Stomach (tissue), 4 donors: ENCODE results near the gene INF2.

ENCODE experiments used
- POLR2A ChIP-seq, 4 donors: fragments of 450-650 bp; IDR thresholded peaks; one replicate each; pipeline ENCODE4 v1.6.1; 2016; ENCODE audit warnings: antibody characterized with exemption in 4 of 4, control low read depth in 2 of 4, mild to moderate bottlenecking in 1 of 4, moderate library complexity in 1 of 4
- TF ChIP-seq, protein P1 (sequence below), 7 experiments: fragments of 450-650 bp in 4 of 7; fragments of 200-600 bp in 3 of 7; sonication (generic) in 3 of 7; IDR thresholded peaks; one replicate each; pipeline ENCODE4 v1.5.1; 2016 to 2019; ENCODE audit warnings: antibody characterized with exemption in 7 of 7, control low read depth in 2 of 7, mild to moderate bottlenecking in 1 of 7

- TF ChIP-seq, protein P1, sequence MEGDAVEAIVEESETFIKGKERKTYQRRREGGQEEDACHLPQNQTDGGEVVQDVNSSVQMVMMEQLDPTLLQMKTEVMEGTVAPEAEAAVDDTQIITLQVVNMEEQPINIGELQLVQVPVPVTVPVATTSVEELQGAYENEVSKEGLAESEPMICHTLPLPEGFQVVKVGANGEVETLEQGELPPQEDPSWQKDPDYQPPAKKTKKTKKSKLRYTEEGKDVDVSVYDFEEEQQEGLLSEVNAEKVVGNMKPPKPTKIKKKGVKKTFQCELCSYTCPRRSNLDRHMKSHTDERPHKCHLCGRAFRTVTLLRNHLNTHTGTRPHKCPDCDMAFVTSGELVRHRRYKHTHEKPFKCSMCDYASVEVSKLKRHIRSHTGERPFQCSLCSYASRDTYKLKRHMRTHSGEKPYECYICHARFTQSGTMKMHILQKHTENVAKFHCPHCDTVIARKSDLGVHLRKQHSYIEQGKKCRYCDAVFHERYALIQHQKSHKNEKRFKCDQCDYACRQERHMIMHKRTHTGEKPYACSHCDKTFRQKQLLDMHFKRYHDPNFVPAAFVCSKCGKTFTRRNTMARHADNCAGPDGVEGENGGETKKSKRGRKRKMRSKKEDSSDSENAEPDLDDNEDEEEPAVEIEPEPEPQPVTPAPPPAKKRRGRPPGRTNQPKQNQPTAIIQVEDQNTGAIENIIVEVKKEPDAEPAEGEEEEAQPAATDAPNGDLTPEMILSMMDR (IDR thresholded peaks at IDR 0.05), result no peak
- no peak for TF ChIP-seq POLR2A (IDR thresholded peaks at IDR 0.05)
Observed at GRCh38 chr14:104770072-104770579, 80.7 kb downstream of the INF2 start.
